Astrocyte (in vitro differentiated cells and primary cell): ENCODE results near the gene ZBTB21. TPM values are rescaled to one million over a fixed set of nuclear protein-coding genes. Genes with fewer than 3 reads are reported as not detected.

Source experiments
- DNase-seq: peaks from one replicate; pipeline ENCODE4 v3.0.0-alpha.2; 2010; ENCODE audit warnings: low read depth
- FAIRE-seq: peaks from 2 replicates; lab custom pipeline; 2011; peaks lifted over from hg19 to GRCh38; lab: Jason Lieb, UNC
- H2AFZ ChIP-seq: 2 replicates; pipeline ENCODE4 v1.6.0; 2012; ENCODE audit warnings: low read depth, low read length, inconsistent platforms
- H3K27ac ChIP-seq: 2 replicates; pipeline ENCODE4 v1.5.1; 2011; ENCODE audit warnings: low read depth, low read length, inconsistent platforms
- H3K27me3 ChIP-seq: 2 replicates; pipeline ENCODE4 v1.6.0; 2011; ENCODE audit warnings: low read length, inconsistent platforms; ENCODE audit not compliant: insufficient read depth
- H3K36me3 ChIP-seq: 2 replicates; pipeline ENCODE4 v1.5.1; 2011; ENCODE audit warnings: low read length, inconsistent platforms; ENCODE audit not compliant: insufficient read depth
- H3K4me1 ChIP-seq: 2 replicates; pipeline ENCODE4 v1.5.1; 2011; ENCODE audit warnings: low read length, inconsistent platforms; ENCODE audit not compliant: insufficient read depth
- H3K4me2 ChIP-seq: 2 replicates; pipeline ENCODE4 v1.6.0; 2012; ENCODE audit warnings: low read length, inconsistent platforms
- H3K4me3 ChIP-seq: 2 replicates; pipeline ENCODE4 v1.5.1; 2011; ENCODE audit warnings: low read depth, mild to moderate bottlenecking, low read length, inconsistent platforms; ENCODE audit not compliant: insufficient read depth
- H3K79me2 ChIP-seq: 2 replicates; pipeline ENCODE4 v1.6.0; 2012; ENCODE audit warnings: mild to moderate bottlenecking, low read length, inconsistent platforms; ENCODE audit not compliant: insufficient read depth
- H3K9ac ChIP-seq: 2 replicates; pipeline ENCODE4 v1.6.0; 2012; ENCODE audit warnings: mild to moderate bottlenecking, low read length, inconsistent platforms
- H3K9me3 ChIP-seq: 2 replicates; pipeline ENCODE4 v1.5.1; 2012; ENCODE audit warnings: low read depth, mild to moderate bottlenecking, low read length, inconsistent platforms; ENCODE audit not compliant: insufficient read depth
- H4K20me1 ChIP-seq: 2 replicates; pipeline ENCODE4 v1.6.0; 2012; ENCODE audit warnings: low read length, inconsistent platforms; ENCODE audit not compliant: insufficient read depth
- H3K27ac Mint-ChIP-seq: one replicate; pipeline ENCODE4 v1.8.0; 2021; ENCODE audit warnings: mild to moderate bottlenecking, mixed read lengths; ENCODE audit not compliant: unreplicated experiment
- H3K27me3 Mint-ChIP-seq: one replicate; pipeline ENCODE4 v1.8.0; 2021; ENCODE audit warnings: low read depth, mixed read lengths; ENCODE audit not compliant: unreplicated experiment
- H3K36me3 Mint-ChIP-seq: one replicate; pipeline ENCODE4 v1.8.0; 2021; ENCODE audit warnings: low read depth, mixed read lengths; ENCODE audit not compliant: unreplicated experiment
- H3K4me1 Mint-ChIP-seq: one replicate; pipeline ENCODE4 v1.8.0; 2021; ENCODE audit warnings: low read depth, mixed read lengths; ENCODE audit not compliant: unreplicated experiment
- H3K4me3 Mint-ChIP-seq: one replicate; pipeline ENCODE4 v1.8.0; 2021; ENCODE audit warnings: mild to moderate bottlenecking, moderate library complexity, mixed read lengths; ENCODE audit not compliant: unreplicated experiment
- H3K9me3 Mint-ChIP-seq: one replicate; pipeline ENCODE4 v1.8.0; 2021; ENCODE audit warnings: mild to moderate bottlenecking, mixed read lengths; ENCODE audit not compliant: unreplicated experiment
- CTCF ChIP-seq: IDR thresholded peaks from 2 replicates; pipeline ENCODE4 v1.5.1; 2011; ENCODE audit warnings: low read depth, mild to moderate bottlenecking, inconsistent platforms, low read length, moderate library complexity; ENCODE audit not compliant: insufficient read depth
- EZH2 ChIP-seq: IDR thresholded peaks from 2 replicates; pipeline ENCODE4 v1.6.1; 2012; ENCODE audit warnings: mild to moderate bottlenecking, low read length, inconsistent platforms; ENCODE audit not compliant: insufficient read depth
- total RNA-seq: library from RNA; stranded (reverse); gene quantifications from 2 replicates; pipeline ENCODE4 v1.2.1, GENCODE V29; 2021

Gene ZBTB21
- total RNA-seq, 1 donor from 2014 or later, result 20.5 TPM

GRCh38 chr21:41940431-41940830 lies 69.7 kb downstream of the ZBTB21 start:
- Histone ChIP-seq H3K27me3 (no peaks in the 10 kb centered on the region), H3K4me3 (no peak overlapping the region), H3K9me3 (no peaks in the 10 kb centered on the region), H2AFZ (no peak overlapping the region), H4K20me1 (peaks cover 18% of the 10 kb centered on the region), H3K27ac (no peak overlapping the region), H3K4me1 (no peaks in the 10 kb centered on the region), H3K4me2 (no peak overlapping the region), H3K9ac (no peak overlapping the region), H3K36me3 (peaks cover 2% of the 10 kb centered on the region), H3K79me2 (peaks cover 21% of the 10 kb centered on the region)
- no peak for FAIRE-seq
- DNase-seq, result no peak
- no peak overlapping the region for H3K27ac Mint-ChIP-seq
- H3K4me1 Mint-ChIP-seq, result no peaks in the 10 kb centered on the region
- TF ChIP-seq CTCF (no peak), EZH2 (no peak)
- H3K9me3 Mint-ChIP-seq, result no peaks in the 10 kb centered on the region
- H3K36me3 Mint-ChIP-seq, result peaks cover 4% of the 10 kb centered on the region
- H3K4me3 Mint-ChIP-seq, result no peak overlapping the region
- H3K27me3 Mint-ChIP-seq, result no peaks in the 10 kb centered on the region

GRCh38 chr21:41939391-41939790 lies 70.8 kb downstream of the ZBTB21 start:
- H3K27ac ChIP-seq, result no peak overlapping the region
- H3K4me3 ChIP-seq, result no peak overlapping the region
- H3K4me1 ChIP-seq, result no peaks in the 10 kb centered on the region
- Mint-ChIP-seq H3K36me3 (peaks cover 4% of the 10 kb centered on the region), H3K4me1 (no peaks in the 10 kb centered on the region), H3K9me3 (no peaks in the 10 kb centered on the region), H3K27me3 (no peaks in the 10 kb centered on the region), H3K4me3 (no peak overlapping the region), H3K27ac (no peak overlapping the region)
- no peak for DNase-seq
- no peak overlapping the region for H2AFZ ChIP-seq
- no peak for FAIRE-seq
- H3K36me3 ChIP-seq, result peaks cover 2% of the 10 kb centered on the region
- no peak for TF ChIP-seq CTCF
- no peak for TF ChIP-seq EZH2
- H3K9me3 ChIP-seq, result no peaks in the 10 kb centered on the region
- H3K79me2 ChIP-seq, result peaks cover 15% of the 10 kb centered on the region
- H4K20me1 ChIP-seq, result peaks cover 15% of the 10 kb centered on the region
- no peaks in the 10 kb centered on the region for H3K27me3 ChIP-seq
- no peak overlapping the region for H3K4me2 ChIP-seq
- no peak overlapping the region for H3K9ac ChIP-seq

Other genes with a start within 250 kb of the ZBTB21 start
- 1.1 and 1.8 TPM in 2 replicates for gene RIPK4, start 243.3 kb downstream of the ZBTB21 start, total RNA-seq
- gene PRDM15, start 131.0 kb downstream of the ZBTB21 start, total RNA-seq, result 5.8 and 6.8 TPM in 2 replicates
- 6.7 and 8.3 TPM in 2 replicates for gene C2CD2, start 56.3 kb downstream of the ZBTB21 start, total RNA-seq
- gene UMODL1, start 61.0 kb upstream of the ZBTB21 start, total RNA-seq, result 0.10 TPM in 1 of 2 replicates, not detected in the other
- 1.3 and 1.9 TPM in 2 replicates for gene ABCG1, start 208.8 kb upstream of the ZBTB21 start, total RNA-seq